ENCODE data around the gene NLN.
"Not testable (repeated sequence)": the region's sequence is repeated elsewhere in the genome, so short reads cannot be mapped to it uniquely, and the experiment has no call there.

DNA sequence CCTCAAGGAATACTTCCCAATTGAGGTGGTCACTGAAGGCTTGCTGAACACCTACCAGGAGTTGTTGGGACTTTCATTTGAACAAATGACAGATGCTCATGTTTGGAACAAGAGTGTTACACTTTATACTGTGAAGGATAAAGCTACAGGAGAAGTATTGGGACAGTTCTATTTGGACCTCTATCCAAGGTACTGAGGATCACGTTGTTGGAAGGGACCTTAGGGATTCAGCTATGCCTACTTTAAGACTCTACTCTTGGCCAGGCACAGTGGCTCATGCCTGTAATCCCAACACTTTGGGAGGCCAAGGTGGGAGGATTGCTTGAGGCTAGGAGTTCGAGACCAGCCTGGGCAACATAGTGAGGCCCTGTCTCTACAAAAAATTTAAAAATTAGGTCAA lies 66.3 kb downstream of the NLN start:
- TF ChIP-seq, protein P1, sequence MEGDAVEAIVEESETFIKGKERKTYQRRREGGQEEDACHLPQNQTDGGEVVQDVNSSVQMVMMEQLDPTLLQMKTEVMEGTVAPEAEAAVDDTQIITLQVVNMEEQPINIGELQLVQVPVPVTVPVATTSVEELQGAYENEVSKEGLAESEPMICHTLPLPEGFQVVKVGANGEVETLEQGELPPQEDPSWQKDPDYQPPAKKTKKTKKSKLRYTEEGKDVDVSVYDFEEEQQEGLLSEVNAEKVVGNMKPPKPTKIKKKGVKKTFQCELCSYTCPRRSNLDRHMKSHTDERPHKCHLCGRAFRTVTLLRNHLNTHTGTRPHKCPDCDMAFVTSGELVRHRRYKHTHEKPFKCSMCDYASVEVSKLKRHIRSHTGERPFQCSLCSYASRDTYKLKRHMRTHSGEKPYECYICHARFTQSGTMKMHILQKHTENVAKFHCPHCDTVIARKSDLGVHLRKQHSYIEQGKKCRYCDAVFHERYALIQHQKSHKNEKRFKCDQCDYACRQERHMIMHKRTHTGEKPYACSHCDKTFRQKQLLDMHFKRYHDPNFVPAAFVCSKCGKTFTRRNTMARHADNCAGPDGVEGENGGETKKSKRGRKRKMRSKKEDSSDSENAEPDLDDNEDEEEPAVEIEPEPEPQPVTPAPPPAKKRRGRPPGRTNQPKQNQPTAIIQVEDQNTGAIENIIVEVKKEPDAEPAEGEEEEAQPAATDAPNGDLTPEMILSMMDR (IDR thresholded peaks at IDR 0.05), result not testable (repeated sequence)
- TF ChIP-seq POLR2A (IDR thresholded peaks at IDR 0.05), result not testable (repeated sequence)

Measured in Peyer's patch (tissue), 4 donors.